Effector memory CD8-positive, alpha-beta T cell (primary cell): ENCODE measurements around the gene ACTG1.

Source experiments
- ATAC-seq: fragments of 150-1000 bp; cut with Tn5 transposase; replicated peaks from 2 replicates; pipeline ENCODE4 v1.10.0; 2021; ENCODE audit warnings: mild to moderate bottlenecking, moderate library complexity
- DNase-seq, 3 experiments: peaks; one replicate each; pipeline ENCODE4 v3.0.0; 2021
- H3K27ac Mint-ChIP-seq, 2 donors: one replicate each; pipeline ENCODE4 v1.8.0; 2022; ENCODE audit warnings: mild to moderate bottlenecking in 2 of 2, mixed read lengths in 2 of 2, moderate library complexity in 2 of 2
- H3K27me3 Mint-ChIP-seq, 2 donors: one replicate each; pipeline ENCODE4 v1.8.0; 2022; ENCODE audit warnings: mixed read lengths in 2 of 2
- H3K36me3 Mint-ChIP-seq: one replicate; pipeline ENCODE4 v1.8.0; 2022; ENCODE audit warnings: mild to moderate bottlenecking, moderate library complexity, mixed read lengths; ENCODE audit not compliant: insufficient read depth
- H3K4me1 Mint-ChIP-seq, 2 donors: one replicate each; pipeline ENCODE4 v1.8.0; 2022; ENCODE audit warnings: low read depth in 2 of 2, mixed read lengths in 2 of 2
- H3K4me3 Mint-ChIP-seq, 2 donors: one replicate each; pipeline ENCODE4 v1.8.0; 2022; ENCODE audit warnings: mild to moderate bottlenecking in 2 of 2, mixed read lengths in 2 of 2, moderate library complexity in 2 of 2
- H3K9me3 Mint-ChIP-seq, 2 donors: one replicate each; pipeline ENCODE4 v1.8.0; 2022; ENCODE audit warnings: mixed read lengths in 2 of 2

Gene ACTG1

DNA sequence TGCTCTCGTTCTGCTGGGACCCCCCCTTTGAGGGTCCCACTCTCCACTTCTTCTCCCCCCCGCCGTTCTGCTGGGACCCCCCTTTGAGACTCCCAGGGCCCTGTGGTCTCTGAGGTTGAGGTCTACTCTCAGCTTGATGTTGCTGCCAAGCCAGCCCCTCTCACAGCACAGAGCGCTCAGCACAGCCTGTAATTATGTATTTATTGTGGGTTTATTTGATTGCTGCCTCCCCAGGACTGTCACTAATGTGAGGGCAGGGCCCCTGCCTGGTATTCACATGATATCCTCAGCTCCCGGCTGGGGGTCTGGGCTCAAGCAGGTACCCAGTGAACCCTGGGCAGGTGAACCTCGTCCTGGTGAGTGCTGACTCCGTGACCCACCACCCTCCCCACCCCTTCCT, 35.4 kb downstream of the ACTG1 start:
- no peak for ATAC-seq
- no peak for DNase-seq
- peaks cover 26 to 47% of the 10 kb centered on the region in 2 donors for H3K27me3 Mint-ChIP-seq
- no peaks in the 10 kb centered on the region for H3K9me3 Mint-ChIP-seq
- H3K27ac Mint-ChIP-seq: no peak overlapping the region
- no peaks in the 10 kb centered on the region for H3K36me3 Mint-ChIP-seq
- H3K4me3 Mint-ChIP-seq: no peak overlapping the region
- H3K4me1 Mint-ChIP-seq: peaks cover 0 to 4% of the 10 kb centered on the region in 2 donors

DNA sequence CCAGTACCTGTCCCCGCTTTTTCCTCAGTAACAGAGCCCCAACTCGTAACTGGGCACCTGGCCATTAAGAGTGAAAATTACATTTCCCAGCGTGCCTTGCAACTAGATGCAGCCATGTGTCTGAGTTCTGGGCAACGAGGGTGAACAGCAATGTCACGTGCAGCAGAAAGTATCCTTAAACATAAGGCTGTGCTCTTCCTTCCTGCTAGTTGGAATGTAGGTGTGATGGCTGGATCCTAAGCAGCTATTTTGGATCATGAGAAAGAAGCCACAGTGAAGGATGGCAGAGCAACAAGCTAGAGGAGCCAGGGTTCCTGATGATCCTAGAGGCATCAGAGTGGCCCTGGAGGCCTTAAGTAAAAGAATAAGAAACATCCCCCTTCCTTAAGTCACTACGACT, 36.0 kb downstream of the ACTG1 start:
- no peaks in the 10 kb centered on the region for H3K9me3 Mint-ChIP-seq
- peaks cover 0 to under 1% of the 10 kb centered on the region in 2 donors for H3K4me1 Mint-ChIP-seq
- DNase-seq (no peak), ATAC-seq (no peak)
- peaks cover 20 to 41% of the 10 kb centered on the region in 2 donors for H3K27me3 Mint-ChIP-seq
- no peak overlapping the region for H3K4me3 Mint-ChIP-seq
- H3K36me3 Mint-ChIP-seq: no peaks in the 10 kb centered on the region
- H3K27ac Mint-ChIP-seq: no peak overlapping the region

DNA sequence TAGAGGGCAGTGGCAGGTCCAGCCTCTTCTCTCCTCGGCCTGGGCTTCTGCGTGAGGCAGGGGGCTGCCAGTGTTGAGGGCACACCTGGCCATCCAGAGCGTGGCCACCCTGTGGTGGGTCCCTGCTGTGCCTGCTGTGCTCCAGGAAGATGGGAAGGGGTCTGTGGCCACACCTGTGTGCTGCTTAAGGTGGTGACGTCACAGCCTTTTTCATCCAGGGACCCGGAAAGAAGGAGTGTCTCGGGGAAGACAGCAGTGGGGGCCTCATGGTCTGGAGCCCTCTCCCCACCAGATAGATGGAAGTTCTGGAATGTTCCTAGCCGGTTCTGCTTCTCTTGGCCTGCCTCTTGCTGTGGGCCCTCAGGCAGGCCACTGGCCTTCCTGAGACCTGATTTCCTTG, 36.5 kb downstream of the ACTG1 start:
- Mint-ChIP-seq H3K9me3 (no peaks in the 10 kb centered on the region), H3K4me1 (no peaks in the 10 kb centered on the region), H3K27me3 (peaks cover 20 to 40% of the 10 kb centered on the region in 2 donors), H3K27ac (no peak overlapping the region), H3K4me3 (no peak overlapping the region), H3K36me3 (no peaks in the 10 kb centered on the region)
- no peak for DNase-seq
- ATAC-seq: no peak

DNA sequence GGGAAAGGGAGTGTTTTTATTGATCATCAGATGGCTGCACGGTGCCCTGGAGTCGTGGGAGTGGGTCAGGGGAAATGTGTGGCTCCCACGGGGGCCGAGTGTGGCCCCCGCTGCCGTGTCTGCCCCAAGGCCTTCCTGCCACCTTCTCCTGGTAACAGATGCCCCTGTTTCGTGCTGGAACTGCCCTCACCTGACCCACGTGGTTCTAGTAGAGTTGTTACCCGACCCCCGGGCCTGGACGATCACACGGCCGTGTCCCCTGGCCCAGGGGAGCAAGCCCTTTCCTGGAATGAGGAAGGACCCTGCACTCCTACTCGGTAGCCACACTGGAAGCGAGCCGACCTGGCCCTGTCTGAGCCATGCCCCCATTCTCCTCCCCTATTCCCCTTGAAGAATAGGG, 37.6 kb downstream of the ACTG1 start:
- no peak for DNase-seq
- Mint-ChIP-seq H3K27ac (no peak overlapping the region), H3K4me1 (no peaks in the 10 kb centered on the region), H3K36me3 (no peaks in the 10 kb centered on the region), H3K9me3 (no peaks in the 10 kb centered on the region), H3K4me3 (no peak overlapping the region), H3K27me3 (peaks cover 13 to 29% of the 10 kb centered on the region in 2 donors)
- no peak for ATAC-seq

DNA sequence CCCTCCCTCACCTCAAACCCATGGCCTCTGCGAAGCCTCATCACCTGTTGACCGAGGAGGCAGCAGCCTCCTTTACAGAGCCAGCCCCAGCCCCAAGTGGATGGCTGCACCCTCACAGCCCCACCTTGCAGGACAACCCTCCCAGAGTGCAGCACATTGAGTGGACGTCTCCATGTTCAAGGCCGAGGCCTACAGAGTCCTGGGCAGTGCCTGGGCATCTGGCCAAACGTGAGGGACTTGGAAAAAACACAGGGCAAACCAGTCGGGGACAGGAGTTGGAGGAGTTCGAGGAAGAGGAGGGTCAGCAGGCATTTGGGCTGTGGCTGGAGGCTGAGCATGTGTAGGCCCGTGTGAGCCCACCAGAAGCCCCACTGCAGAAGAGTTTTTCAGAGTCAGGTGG, 39.6 kb downstream of the ACTG1 start:
- no peak overlapping the region for H3K27ac Mint-ChIP-seq
- H3K4me3 Mint-ChIP-seq: no peak overlapping the region
- no peaks in the 10 kb centered on the region for H3K9me3 Mint-ChIP-seq
- DNase-seq (no peak), ATAC-seq (no peak)
- H3K4me1 Mint-ChIP-seq: no peaks in the 10 kb centered on the region
- H3K36me3 Mint-ChIP-seq: no peaks in the 10 kb centered on the region
- peaks cover 3 to 15% of the 10 kb centered on the region in 2 donors for H3K27me3 Mint-ChIP-seq

DNA sequence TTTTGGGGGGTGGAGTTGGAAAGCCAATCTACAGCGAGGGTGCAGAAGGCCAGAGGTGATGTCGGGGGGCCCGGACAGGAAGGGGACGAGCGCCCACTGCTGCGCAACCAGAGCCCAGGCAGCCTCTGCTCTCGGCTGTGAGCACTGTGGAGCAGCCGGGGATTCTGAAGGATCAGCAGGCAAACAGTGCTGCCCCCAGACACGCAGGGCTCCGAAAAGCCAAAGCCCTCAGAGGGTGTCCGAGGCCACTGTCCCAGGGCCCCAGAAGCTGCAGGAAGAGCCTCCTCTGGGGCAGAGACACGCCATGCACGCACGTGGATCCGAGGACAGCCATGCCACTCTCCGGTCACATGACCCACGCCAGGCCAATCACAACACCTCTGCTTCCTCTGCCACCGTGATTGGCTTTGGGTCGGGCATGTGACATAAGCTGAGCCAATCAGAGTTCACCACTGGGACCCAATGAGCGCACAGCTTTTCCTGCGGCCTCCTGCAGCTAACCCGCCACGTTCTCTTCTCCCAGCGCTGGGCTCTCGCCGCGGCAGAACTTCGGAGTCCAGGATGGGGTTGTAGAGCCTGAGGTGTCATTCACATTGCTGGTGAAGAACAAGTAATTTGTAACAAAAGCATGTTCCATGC, 40.7 kb downstream of the ACTG1 start:
- H3K4me1 Mint-ChIP-seq: no peaks in the 10 kb centered on the region
- no peak for DNase-seq

DNA sequence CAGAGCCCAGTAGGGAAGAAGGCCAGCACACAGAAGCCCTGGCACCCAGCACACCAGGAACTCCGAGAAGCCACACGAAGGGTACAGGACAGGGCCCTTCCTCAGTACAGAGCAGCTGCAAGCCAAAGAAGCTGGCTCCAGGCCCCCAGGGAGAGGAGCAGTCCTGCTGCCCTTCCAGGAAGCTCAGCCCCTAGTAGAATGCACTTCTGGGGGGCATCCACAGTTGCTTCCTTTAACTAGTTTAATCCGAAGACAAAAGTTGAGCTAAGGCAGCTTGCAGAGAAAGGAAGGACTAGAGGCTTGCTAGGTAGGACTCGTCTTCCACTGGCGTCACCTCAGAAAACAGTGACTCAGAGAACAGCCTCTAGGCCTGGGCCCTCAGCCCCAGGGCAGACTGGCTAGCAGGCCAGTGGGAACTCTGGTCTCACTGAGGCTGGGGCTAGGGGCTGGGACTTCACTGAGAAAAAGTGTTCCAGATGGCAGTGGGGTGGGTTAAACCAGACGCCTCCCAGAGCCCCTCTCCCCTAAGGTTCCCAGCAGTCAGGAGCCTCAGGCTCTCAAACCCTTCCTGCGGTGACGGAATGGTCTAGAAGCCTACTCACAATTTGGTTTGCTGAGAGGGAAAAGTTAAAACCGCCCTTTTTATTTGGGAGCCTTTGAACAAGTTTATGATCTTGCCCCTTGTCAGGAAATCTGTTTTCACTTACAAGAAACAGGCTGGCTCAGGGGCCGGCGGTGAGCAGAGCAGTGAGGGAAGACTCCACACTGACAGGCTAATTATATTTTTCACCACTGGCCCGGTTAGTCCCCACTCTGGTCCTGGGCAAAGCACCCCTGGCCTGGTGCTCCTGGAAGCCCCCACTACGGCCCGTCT, 41.4 kb downstream of the ACTG1 start:
- no peak for DNase-seq
- Mint-ChIP-seq H3K4me1 (no peaks in the 10 kb centered on the region), H3K4me3 (no peak overlapping the region), H3K9me3 (no peaks in the 10 kb centered on the region), H3K27ac (no peak overlapping the region), H3K27me3 (peaks cover 0 to 6% of the 10 kb centered on the region in 2 donors), H3K36me3 (no peaks in the 10 kb centered on the region)
- no peak for ATAC-seq

More for the DNA sequence above, 40.7 kb downstream of the ACTG1 start:
- Mint-ChIP-seq H3K36me3 (no peaks in the 10 kb centered on the region), H3K27me3 (peaks cover 0 to 4% of the 10 kb centered on the region in 2 donors), H3K4me3 (no peak overlapping the region), H3K9me3 (no peaks in the 10 kb centered on the region), H3K27ac (no peak overlapping the region)
- ATAC-seq: no peak

DNA sequence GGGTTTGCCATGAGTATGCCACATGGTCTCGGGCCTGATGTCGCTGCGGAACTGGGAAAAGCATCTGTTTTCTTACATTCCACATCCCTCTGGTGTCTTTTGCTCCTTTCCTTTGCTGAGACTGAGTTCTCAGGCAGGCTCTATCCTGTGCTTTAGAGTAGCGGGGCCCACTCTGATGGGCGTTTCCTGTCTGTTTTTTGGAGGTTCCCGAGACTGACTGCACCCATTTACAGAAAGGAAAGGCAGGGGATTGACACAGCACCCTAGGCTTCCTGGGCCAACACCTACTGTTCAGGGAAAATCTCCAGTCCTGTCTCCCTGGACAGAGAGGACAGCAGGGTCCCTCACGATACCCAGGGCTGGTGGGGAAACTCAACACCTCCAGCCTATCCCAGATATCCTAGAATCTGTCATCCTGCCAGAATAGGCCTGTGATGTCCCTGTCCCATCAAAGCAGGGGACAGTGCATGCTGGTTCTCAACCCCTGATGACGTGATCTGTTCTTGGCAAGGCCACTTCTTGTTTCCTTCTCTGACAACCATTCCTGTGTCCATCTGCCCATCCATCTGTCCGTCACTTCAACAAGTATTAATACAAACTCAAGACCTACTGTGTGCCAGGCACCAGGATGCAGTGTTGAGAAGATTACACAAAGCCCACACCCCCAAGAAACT, 42.2 kb downstream of the ACTG1 start:
- no peak for DNase-seq
- Mint-ChIP-seq H3K36me3 (no peaks in the 10 kb centered on the region), H3K27me3 (peaks cover 0 to 10% of the 10 kb centered on the region in 2 donors), H3K4me1 (no peaks in the 10 kb centered on the region), H3K4me3 (no peak overlapping the region), H3K27ac (no peak overlapping the region), H3K9me3 (no peaks in the 10 kb centered on the region)
- ATAC-seq: no peak

DNA sequence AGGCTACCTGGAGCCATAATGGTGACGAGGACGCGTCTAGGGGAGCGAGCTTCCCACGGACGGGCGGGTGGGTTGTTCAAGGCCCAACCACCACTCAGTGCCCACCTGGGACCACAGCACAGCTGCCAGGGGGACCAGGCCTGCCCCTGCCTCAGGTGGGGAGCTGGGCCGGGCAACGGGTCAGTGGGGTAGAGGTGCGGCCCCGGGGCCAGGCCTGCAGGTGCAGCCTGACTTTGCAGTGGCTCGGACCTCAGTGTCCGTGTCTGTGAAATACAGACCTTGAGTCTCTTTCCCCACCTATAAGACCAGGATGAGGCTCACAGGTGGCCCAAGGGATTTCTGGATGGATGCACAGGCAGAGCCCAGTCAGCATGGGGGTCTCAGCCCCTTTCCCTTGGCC, 43.3 kb downstream of the ACTG1 start:
- Mint-ChIP-seq H3K27me3 (peaks cover 0 to 15% of the 10 kb centered on the region in 2 donors), H3K4me3 (no peak overlapping the region), H3K27ac (no peak overlapping the region), H3K36me3 (no peaks in the 10 kb centered on the region), H3K9me3 (no peaks in the 10 kb centered on the region), H3K4me1 (no peaks in the 10 kb centered on the region)
- no peak for ATAC-seq
- no peak for DNase-seq

DNA sequence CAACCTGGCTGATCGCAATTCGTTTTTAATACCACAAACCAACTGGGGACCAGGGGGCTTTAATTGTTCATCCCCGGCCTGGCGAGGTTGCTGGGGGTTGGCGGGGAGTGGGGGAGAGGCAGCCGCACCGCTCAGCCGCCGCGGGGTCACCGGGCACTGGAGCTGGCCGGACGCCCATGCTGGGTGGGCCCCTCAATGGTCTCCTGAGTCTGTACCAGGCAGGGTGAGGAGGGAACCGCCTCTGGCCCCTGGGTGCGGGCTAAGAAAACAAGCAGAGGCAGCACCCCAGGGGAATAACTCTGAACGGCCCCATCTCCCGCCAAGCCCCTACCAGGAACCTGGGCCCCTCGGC, 43.9 kb downstream of the ACTG1 start:
- H3K36me3 Mint-ChIP-seq: no peaks in the 10 kb centered on the region
- peaks cover 0 to 15% of the 10 kb centered on the region in 2 donors for H3K27me3 Mint-ChIP-seq

DNA sequence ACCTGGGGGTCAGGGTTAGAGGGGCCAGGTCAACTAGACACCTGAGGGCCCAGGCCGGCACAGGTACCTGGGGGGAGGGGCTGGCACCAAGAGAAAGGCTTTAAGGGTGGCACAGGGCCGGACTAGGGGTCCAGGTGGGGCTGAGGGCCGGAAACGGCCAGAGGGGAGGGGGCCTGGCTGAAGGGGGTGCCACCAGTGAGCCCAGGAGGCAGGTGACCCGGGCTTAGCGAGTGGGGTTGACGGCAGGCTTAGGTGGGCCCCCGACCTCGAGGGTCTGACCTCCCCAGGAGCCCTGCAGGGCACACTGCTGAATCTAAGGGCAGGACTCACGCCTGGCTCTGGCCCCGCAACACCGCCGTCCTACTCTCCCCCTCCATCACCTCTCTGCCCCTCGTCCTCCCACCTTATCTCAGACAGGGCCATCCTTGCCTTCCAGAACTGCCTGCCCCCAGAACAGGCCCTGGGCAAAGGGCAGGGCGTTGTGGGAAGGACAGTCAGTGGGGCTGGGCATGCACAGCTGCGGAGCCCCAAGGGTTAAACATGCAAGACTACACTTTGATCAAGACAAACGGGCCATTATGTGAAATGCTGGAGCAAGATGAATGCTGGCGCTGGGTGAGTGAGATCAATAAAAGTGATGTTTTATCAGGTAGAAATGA, 44.4 kb downstream of the ACTG1 start:
- H3K4me3 Mint-ChIP-seq: no peak overlapping the region
- no peaks in the 10 kb centered on the region for H3K4me1 Mint-ChIP-seq
- H3K9me3 Mint-ChIP-seq: no peaks in the 10 kb centered on the region
- no peak for DNase-seq
- no peak overlapping the region for H3K27ac Mint-ChIP-seq
- peaks cover 0 to 15% of the 10 kb centered on the region in 2 donors for H3K27me3 Mint-ChIP-seq
- ATAC-seq: no peak
- no peaks in the 10 kb centered on the region for H3K36me3 Mint-ChIP-seq

More for the DNA sequence above, 43.9 kb downstream of the ACTG1 start:
- Mint-ChIP-seq H3K27ac (no peak overlapping the region), H3K9me3 (no peaks in the 10 kb centered on the region), H3K4me1 (no peaks in the 10 kb centered on the region), H3K4me3 (no peak overlapping the region)
- DNase-seq (no peak), ATAC-seq (no peak)

DNA sequence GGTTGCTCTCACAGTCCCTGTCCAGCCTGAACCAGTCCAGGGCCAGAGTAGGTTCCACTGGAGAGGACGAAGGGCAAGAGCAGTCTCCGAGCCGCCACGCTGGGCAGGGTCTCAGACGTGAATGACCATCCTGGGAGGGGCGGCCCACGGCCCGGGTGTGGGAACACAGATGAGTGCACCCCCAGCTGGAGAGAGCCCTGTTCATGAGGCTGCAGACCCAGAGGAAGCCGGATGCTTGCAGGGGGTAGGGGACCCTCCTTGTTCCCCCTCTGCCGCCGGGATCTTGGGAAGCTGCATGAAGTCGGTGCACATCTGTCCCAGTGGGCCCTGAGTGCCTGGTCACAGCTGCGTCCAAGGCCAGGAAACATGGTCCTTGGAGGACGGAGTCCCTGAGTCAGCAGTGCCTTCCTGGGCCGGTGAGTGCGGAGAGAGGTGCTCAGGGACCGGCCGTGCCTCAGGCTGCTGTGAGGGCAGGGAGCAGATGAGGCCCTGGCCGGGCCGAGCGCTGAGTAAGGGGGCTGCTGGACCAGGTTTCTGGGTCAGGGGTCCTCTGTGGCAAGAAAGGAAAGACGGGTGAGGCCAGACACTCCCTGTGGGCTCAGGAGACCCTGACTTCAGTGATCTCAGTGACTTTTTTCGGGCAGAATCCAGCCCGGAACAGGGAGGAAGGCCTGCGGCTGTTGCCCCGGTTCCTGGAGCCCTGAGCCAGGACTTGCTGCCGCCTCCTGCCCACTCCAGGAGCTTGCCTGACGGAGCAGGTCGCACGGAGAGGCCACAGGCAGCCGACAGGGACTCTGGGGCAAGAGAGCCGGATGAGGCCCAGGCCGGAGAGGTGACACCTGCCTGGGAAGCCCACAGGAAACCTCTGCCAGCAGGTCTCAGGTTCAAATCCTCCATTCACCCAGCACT, 45.8 kb downstream of the ACTG1 start:
- H3K27ac Mint-ChIP-seq: no peak overlapping the region
- no peaks in the 10 kb centered on the region for H3K36me3 Mint-ChIP-seq
- no peak for DNase-seq
- H3K4me1 Mint-ChIP-seq: no peaks in the 10 kb centered on the region
- no peak overlapping the region for H3K4me3 Mint-ChIP-seq
- no peaks in the 10 kb centered on the region for H3K9me3 Mint-ChIP-seq
- ATAC-seq: no peak
- H3K27me3 Mint-ChIP-seq: peaks cover 0 to 15% of the 10 kb centered on the region in 2 donors

DNA sequence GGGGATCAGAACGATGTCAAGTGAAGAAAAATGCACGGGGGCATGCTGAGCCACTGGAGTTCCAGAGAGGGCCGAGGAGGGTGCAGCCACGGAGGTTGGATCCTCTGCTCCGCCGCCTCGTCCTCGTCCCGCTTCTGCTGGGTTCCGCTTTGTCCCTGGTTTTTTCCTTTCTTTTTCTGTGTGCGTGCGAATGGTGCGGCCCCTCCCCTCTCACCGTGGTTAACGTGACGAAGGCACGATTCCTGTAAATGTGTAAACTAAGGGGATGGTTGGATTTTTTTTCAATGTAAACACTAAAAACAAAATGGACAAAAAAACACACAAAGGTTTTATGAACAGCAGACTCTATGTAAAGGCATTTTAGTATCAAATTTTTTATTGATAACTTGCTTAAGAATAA, 46.7 kb downstream of the ACTG1 start:
- no peaks in the 10 kb centered on the region for H3K36me3 Mint-ChIP-seq
- ATAC-seq: no peak
- H3K9me3 Mint-ChIP-seq: no peaks in the 10 kb centered on the region
- no peak overlapping the region for H3K4me3 Mint-ChIP-seq
- no peak overlapping the region for H3K27ac Mint-ChIP-seq
- H3K4me1 Mint-ChIP-seq: no peaks in the 10 kb centered on the region
- DNase-seq: no peak
- H3K27me3 Mint-ChIP-seq: peaks cover 0 to 15% of the 10 kb centered on the region in 2 donors
